ENCODE measurements around the gene NACC1. TPM values are rescaled to one million over a fixed set of nuclear protein-coding genes. Genes with fewer than 3 reads are reported as not detected.

Gene NACC1
- total and polyA plus RNA-seq, 2 of the 13 experiments (the other 11 are each of a cell fraction or from before 2014, with no cell fraction given): 31.8 to 42.3 TPM

DNA sequence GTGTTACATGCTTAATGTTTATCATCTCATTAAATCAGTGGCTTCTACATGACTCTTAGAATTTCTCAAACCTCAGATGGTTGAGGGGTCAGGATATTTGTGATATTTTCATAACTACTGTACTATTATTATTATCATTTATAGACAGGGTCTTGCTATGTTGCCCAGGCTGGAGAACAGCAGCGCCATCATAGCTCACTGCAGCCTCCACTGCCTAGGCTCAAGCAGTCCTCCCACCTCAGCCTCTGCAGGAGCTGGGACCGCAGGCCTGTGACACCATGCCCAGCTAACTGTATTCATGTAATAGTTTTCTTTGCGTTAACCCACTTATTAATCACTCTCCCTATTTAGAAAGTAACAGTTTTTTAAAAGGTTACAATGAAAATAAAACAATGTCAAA, 41.6 kb downstream of the NACC1 start:
- intact Hi-C loops (cut with micrococcal nuclease; ENCODE audit: unreplicated experiment) (no loop called here), in situ Hi-C loops (cut with HindIII; ENCODE audit: extremely low pct_ligation_motif_present, low pct_unique_long_range_greater_than_20kb) (no loop called here)
- no peak overlapping the region for H3K9ac ChIP-seq (ENCODE audit: insufficient read depth, low read depth, low read length)
- H2AFZ ChIP-seq (ENCODE audit: low read length): no peak overlapping the region
- CTCF ChIA-PET (ENCODE audit: low intra/inter-chr PET ratio, low total read pairs): no interaction called here
- POLR2A ChIA-PET: no interaction called here
- H3K27ac ChIP-seq (ENCODE audit: extremely low read length, insufficient read depth, low read length): no peak overlapping the region
- H3K9me3 ChIP-seq (ENCODE audit: low read length): no peaks in the 10 kb centered on the region
- H3K4me3 ChIP-seq (replicated peaks in 1 of 3; ENCODE audit: insufficient read depth in 1 of 3, low read depth in 2 of 3, low read length in 3 of 3): no peak overlapping the region
- 88% methylated on average over 3 of the region's 3 CpGs for WGBS (ENCODE audit: low lambda C conversion rate)
- H3K4me2 ChIP-seq (ENCODE audit: low read depth, low read length): no peak overlapping the region
- DNase-seq (ENCODE audit: low spot score): no peak
- BruUV-seq (replicated peaks): no TSS peak
- no peaks in the 10 kb centered on the region for H4K20me1 ChIP-seq (ENCODE audit: insufficient read depth, low read length)
- peaks cover 6% of the 10 kb centered on the region for H3K79me2 ChIP-seq (ENCODE audit: insufficient read depth, low read length)
- no peak for ATAC-seq
- peaks cover 48% of the 10 kb centered on the region for H3K4me1 ChIP-seq (ENCODE audit: insufficient read depth, low read length)
- no peaks in the 10 kb centered on the region for H3K27me3 ChIP-seq (ENCODE audit: control insufficient read depth in 1 of 2, insufficient read depth in 2 of 2, low read length in 2 of 2)
- FAIRE-seq: no peak
- H3K36me3 ChIP-seq (replicated peaks in 1 of 2; ENCODE audit: control insufficient read depth in 1 of 2, insufficient read depth in 2 of 2, low read length in 2 of 2): no peaks in the 10 kb centered on the region
- TF ChIP-seq FOSL2 (CRISPR knock-in tag; IDR thresholded peaks at IDR 0.05) (no peak), ZNF121 (CRISPR knock-in tag; IDR thresholded peaks at IDR 0.05) (peak; percentile 81), RFX3 (CRISPR knock-in tag; IDR thresholded peaks at IDR 0.05) (no peak), ZFP82 (CRISPR knock-in tag; IDR thresholded peaks at IDR 0.05; ENCODE audit: borderline replicate concordance) (no peak), KDM5B (CRISPR knock-in tag; IDR thresholded peaks at IDR 0.05; ENCODE audit: borderline replicate concordance) (no peak), MAF1 (CRISPR knock-in tag; IDR thresholded peaks at IDR 0.05; ENCODE audit: borderline replicate concordance) (no peak), TAF15 (IDR thresholded peaks at IDR 0.05; ENCODE audit: low read depth, low read length, poor library complexity, severe bottlenecking) (no peak), BATF2 (CRISPR knock-in tag; IDR thresholded peaks at IDR 0.05) (no peak), ZNF503 (CRISPR knock-in tag; IDR thresholded peaks at IDR 0.05) (no peak), MLLT10 (CRISPR knock-in tag; IDR thresholded peaks at IDR 0.05) (no peak), ZNF253 (CRISPR knock-in tag; IDR thresholded peaks at IDR 0.05; ENCODE audit: borderline replicate concordance) (no peak), MED13 (CRISPR knock-in tag; IDR thresholded peaks at IDR 0.05) (no peak), ZFYVE20 (CRISPR knock-in tag; IDR thresholded peaks at IDR 0.05; ENCODE audit: borderline replicate concordance, low read depth) (no peak), ZNF124 (CRISPR knock-in tag; IDR thresholded peaks at IDR 0.05) (no peak), SAP130 (CRISPR knock-in tag; IDR thresholded peaks at IDR 0.05; ENCODE audit: low read depth) (no peak)
- TF ChIP-seq, protein P1, sequence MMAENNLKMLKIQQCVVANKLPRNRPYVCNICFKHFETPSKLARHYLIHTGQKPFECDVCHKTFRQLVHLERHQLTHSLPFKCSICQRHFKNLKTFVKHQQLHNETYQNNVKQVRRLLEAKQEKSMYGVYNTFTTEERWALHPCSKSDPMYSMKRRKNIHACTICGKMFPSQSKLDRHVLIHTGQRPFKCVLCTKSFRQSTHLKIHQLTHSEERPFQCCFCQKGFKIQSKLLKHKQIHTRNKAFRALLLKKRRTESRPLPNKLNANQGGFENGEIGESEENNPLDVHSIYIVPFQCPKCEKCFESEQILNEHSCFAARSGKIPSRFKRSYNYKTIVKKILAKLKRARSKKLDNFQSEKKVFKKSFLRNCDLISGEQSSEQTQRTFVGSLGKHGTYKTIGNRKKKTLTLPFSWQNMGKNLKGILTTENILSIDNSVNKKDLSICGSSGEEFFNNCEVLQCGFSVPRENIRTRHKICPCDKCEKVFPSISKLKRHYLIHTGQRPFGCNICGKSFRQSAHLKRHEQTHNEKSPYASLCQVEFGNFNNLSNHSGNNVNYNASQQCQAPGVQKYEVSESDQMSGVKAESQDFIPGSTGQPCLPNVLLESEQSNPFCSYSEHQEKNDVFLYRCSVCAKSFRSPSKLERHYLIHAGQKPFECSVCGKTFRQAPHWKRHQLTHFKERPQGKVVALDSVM (CRISPR knock-in tag; IDR thresholded peaks at IDR 0.05): peak; percentile 77

Data from HepG2 (cell line).